GM03348 (cell line): ENCODE results near the gene GRK5.
"Not testable (repeated sequence)": the region's sequence is repeated elsewhere in the genome, so short reads cannot be mapped to it uniquely, and the experiment has no call there.

Source experiments
- DNase-seq: peaks from one replicate; pipeline ENCODE4 v3.0.0; 2012; ENCODE audit warnings: low spot score

GRK5 gene

GRCh38 chr10:119459681-119460340 lies 252.4 kb downstream of the GRK5 start:
- no peak for DNase-seq

DNA sequence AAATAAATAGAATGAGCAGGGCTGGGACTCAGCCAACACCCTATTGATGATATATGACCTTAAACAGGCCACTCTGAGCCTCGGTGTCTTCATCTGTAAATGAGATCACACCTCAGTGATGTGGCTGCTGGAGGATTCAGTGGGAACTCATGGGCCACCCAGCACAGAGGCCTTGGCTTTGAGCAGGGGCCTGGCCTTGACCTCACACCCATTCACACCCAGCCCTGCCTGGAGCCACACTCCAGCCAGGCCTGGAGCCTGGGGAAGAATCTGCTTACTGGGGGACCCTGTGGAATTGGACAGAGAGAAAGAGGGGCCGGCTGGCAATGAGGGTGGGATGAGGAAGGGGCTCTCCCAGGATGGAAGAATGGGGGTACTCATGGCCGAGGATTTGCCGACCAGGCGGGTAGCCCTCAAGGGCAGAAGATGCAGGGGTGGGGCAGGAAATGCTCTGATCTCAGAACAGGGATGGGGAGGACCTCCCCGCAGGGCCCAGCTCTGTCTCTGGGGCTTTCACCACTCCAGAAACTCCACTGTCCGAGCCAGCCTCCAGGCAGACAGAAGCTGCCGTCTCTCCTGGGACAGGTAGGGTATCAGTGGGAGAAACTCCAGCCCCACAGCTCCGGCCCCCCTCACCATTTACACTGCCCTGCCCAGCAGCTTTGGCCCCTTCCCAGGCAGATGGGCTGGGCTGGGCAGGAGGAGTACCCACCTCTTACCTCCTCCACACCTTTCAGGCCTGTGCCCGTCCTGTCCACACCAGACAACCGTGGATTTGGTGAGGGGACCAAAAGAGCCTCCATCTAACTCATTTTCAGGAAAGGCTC lies 253.2 kb downstream of the GRK5 start:
- no peak for DNase-seq

DNA sequence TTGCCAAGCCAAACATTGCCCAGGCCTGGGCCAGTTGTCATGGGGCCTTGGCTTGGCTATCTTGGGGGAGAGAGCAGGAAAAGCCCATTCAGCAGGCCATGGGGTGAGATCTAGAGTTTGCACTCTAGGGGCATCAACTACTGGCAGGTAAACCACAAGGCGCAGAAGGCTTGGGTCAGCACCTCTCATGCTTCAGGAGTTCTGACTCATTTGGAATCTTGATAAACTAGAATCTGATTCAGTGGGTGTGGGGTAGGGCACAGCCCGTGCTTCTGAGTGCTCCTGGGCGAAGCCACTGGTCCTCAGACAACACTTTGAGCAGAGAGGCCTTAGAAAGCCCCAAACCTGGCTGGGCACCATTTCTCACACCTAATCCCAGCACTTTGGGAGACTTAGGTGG lies 254.0 kb downstream of the GRK5 start:
- DNase-seq, result no peak

GRCh38 chr10:119461923-119462322 lies 254.6 kb downstream of the GRK5 start:
- no peak for DNase-seq

- no peak for DNase-seq
Observed at GRCh38 chr10:119462773-119463172, 255.4 kb downstream of the GRK5 start.

DNA sequence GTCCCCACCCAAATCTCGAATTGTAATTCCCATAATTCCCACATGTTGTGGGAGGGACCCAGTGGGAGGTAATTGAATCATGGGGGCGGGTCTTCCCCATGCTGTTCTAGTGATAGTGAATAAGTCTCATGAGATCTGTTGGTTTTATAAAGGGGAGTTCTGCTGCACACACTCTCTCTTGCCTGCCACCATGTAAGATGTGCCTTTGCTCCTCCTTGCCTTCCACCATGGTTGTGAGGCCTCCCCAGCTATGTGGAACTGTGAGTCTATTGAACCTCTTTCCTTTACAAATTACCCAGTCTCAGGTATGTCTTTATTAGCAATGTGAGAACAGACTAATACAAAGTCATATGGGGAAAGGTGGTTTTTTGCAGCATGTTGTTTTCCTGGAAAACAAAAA lies 255.8 kb downstream of the GRK5 start:
- DNase-seq, result not testable (repeated sequence)

- no peak for DNase-seq
Observed at GRCh38 chr10:119465085-119465484, 257.7 kb downstream of the GRK5 start.

- no peak for DNase-seq
Observed at GRCh38 chr10:119466076-119466475, 258.7 kb downstream of the GRK5 start.

DNA sequence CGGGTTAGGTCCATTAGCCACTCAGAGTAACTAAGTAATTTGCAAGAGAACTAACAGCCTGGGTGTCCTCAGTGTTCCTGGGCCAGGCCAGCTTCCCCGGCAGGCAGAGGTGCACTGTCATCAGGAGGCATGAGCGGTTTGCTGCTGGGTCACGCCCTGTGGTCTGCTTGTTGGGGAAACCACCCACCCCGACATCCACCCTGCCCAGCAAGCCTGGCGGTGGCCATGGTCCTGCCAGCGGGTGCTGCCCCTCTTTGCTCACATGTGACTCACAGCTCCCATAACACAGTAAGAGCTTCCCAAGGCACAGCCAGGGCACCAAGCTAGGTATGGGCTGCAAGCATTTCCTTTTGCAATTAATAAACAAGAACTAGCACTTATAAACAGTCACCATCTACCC lies 259.3 kb downstream of the GRK5 start:
- no peak for DNase-seq

- DNase-seq, result no peak
Observed at GRCh38 chr10:119468542-119469324, 261.4 kb downstream of the GRK5 start.

GRCh38 chr10:119469325-119469707 lies 261.9 kb downstream of the GRK5 start:
- DNase-seq, result no peak

GRCh38 chr10:119469846-119470245 lies 262.5 kb downstream of the GRK5 start:
- DNase-seq, result no peak

DNA sequence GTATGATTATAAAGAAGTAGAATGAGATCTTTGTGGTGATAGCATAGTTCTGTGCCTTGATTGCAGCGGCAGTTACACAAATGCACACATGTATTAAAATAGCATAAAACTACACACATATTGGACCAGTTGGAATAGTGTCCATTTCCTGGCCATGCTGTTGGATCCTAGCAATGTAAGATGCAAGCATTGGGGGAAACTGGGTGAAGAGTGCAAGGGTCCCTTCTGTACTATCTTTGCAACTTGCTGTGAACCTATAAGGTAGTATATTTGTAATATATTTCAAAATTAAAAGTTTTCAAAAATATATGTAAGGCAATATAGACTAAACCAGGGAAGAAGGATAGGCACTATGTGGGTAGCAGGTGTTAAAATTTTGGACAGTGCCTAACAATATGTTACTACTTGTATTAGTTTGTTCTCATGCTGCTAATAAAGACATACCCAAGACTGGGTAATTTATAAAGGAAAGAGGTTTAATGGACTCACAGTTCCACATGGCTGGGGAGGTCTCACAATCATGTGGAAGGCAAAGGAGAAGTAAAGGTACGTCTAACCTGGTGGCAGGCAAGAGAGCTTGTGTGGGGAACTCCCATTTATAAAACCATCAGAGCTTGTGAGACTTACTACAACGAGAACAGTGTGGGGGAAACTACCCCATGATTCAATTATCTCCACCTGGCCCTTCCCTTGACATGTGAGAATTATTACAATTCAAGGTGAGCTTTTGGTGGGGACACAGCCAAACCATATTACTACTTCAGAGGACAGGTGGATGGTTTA lies 263.7 kb downstream of the GRK5 start:
- DNase-seq, result no peak

- no peak for DNase-seq
Observed at GRCh38 chr10:119473771-119474170, 266.4 kb downstream of the GRK5 start.

- DNase-seq, result no peak
Observed at GRCh38 chr10:119474606-119475005, 267.2 kb downstream of the GRK5 start.

- DNase-seq, result no peak
Observed at GRCh38 chr10:119477444-119477843, 270.1 kb downstream of the GRK5 start.

GRCh38 chr10:119478111-119478802 lies 270.9 kb downstream of the GRK5 start:
- DNase-seq, result no peak

- no peak for DNase-seq
Observed at GRCh38 chr10:119478811-119479341, 271.5 kb downstream of the GRK5 start.

GRCh38 chr10:119479532-119479931 lies 272.2 kb downstream of the GRK5 start:
- DNase-seq, result no peak

DNA sequence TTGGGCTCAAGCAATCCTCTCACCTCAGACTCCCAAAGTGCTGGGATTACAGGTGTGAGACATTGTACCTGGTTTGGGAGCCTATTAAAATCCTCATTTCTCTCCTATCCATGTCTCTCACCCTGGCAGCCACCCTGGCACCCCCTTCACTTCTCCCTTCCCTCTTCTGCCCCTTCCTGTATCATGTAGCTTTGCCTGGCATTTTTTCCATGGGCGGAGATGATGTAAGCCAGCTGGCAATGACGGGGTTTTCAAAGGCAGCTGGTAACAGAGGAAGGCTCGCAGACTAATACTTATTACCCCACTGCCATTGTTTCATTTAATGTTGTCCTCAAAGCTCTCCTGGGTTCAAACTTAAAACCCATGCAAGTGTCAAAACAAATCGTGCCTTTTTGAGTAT lies 273.3 kb downstream of the GRK5 start:
- DNase-seq, result no peak

DNA sequence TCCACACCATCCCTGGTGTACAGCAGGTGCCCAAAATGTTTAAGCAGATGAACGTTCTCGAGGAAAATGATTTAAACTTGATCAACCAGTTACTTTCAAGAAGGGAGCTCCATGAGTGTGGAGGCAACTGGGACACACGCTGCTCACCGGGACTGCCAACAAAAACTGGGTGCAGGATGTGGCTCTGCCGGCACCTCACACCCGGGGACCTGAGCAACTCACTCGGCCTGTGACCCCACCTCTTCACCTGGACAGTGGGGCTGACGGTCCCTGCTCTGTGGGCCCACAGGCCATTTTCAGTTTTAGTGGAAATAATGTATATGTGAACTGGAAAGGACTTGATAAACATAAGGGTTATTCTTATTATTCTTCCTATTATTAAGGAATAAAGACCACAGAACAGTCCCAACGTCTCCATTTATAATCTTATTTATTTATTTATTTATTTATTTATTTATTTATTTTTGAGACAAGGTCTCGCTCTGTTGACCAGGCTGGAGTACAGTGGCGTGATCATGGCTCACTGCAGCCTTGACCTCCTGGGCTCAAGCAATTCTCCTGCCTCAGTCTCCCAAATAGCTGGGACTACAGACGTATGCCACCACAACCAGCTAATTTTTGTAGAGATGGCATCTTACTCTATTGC lies 274.5 kb downstream of the GRK5 start:
- DNase-seq, result no peak
